Limb (tissue), 2 donors: ENCODE data around the gene MRPL20.
"Not testable (repeated sequence)": the region's sequence is repeated elsewhere in the genome, so short reads cannot be mapped to it uniquely, and the experiment has no call there.

Experiments
- DNase-seq, 2 donors: peaks; one replicate each; pipeline ENCODE4 v3.0.0-alpha.2; 2016; ENCODE audit errors: extremely low spot score in 2 of 2

The MRPL20 gene

GRCh38 chr1:1407636-1408318 is 684 bp upstream of the MRPL20 start:
- no peak for DNase-seq

GRCh38 chr1:1406101-1406820 is 832 bp downstream of the MRPL20 start:
- no peak for DNase-seq

GRCh38 chr1:1403653-1404052 is 3.4 kb downstream of the MRPL20 start:
- DNase-seq: no peak

GRCh38 chr1:1402901-1403392 is 4.1 kb downstream of the MRPL20 start:
- DNase-seq: not testable (repeated sequence)

- no peak for DNase-seq
Observed at GRCh38 chr1:1402072-1402900, 4.8 kb downstream of the MRPL20 start.

GRCh38 chr1:1401457-1402010 is 5.6 kb downstream of the MRPL20 start:
- no peak for DNase-seq

GRCh38 chr1:1400576-1401456 is 6.3 kb downstream of the MRPL20 start:
- no peak for DNase-seq

- no peak for DNase-seq
Observed at GRCh38 chr1:1399872-1400575, 7.1 kb downstream of the MRPL20 start.

GRCh38 chr1:1399187-1399871 is 7.8 kb downstream of the MRPL20 start, which contains the start of gene CCNL2:
TSS of gene CCNL2 (minus strand) at chr1:1399335. CDS start at chr1:1399306, 29 bp downstream.
- DNase-seq: peak; percentile 96 to 99

- DNase-seq: no peak
Observed at GRCh38 chr1:1398677-1399186, 8.4 kb downstream of the MRPL20 start.

- DNase-seq: no peak
Observed at GRCh38 chr1:1397839-1398523, 9.1 kb downstream of the MRPL20 start.

GRCh38 chr1:1395166-1395565 is 11.9 kb downstream of the MRPL20 start:
- no peak for DNase-seq

- DNase-seq: no peak
Observed at GRCh38 chr1:1394116-1394515, 13.0 kb downstream of the MRPL20 start.

GRCh38 chr1:1393428-1393827 is 13.7 kb downstream of the MRPL20 start:
- no peak for DNase-seq

GRCh38 chr1:1393014-1393413 is 14.1 kb downstream of the MRPL20 start:
- no peak for DNase-seq

- no peak for DNase-seq
Observed at GRCh38 chr1:1391225-1391624, 15.9 kb downstream of the MRPL20 start.

GRCh38 chr1:1390675-1391074 is 16.4 kb downstream of the MRPL20 start:
- no peak for DNase-seq

- DNase-seq: no peak
Observed at GRCh38 chr1:1388078-1388472, 19.0 kb downstream of the MRPL20 start.
